Measurements from ENCODE around the gene PHF19. TPM values are rescaled to one million over a fixed set of nuclear protein-coding genes. Genes with fewer than 3 reads are reported as not detected.

Gene PHF19
- total RNA-seq, 1 donor from 2014 or later, result 86.2 TPM

DNA sequence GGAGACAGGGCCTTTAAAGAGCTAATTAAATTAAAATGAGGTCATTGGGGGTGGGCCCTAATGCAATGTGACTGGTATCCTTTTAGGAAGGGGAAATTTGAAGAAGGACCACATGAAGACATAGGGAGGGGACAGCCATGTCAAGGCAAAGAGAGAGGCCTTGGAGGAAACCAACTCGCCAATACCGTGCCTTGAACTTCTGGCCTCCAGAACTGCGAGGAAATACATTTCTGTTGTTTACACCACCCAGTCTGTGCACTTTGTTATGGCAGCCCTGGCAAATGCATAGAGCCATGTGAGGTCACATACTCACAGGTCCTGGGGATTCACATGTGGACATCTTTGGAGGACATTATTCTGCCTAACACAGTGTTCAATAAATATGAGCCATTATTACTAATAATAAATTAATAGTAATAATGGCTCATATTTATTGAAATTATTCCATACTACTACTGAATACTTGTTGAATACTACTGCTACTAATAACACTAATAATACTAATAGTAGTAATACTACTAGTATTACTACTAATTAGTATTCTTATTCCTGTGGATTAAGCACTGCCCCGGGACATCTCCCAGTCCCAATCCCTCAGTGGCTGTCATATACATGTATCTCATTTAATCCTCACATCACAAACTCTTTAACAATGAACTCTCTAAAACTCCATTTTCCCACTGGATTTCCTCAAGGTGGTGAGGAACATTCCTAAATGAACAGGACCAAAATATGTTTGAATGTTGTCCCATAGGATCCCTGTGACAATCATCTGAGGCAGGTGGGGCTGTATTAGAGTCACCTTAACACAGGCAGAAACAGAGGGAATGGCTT, 41.2 kb upstream of the PHF19 start:
- no peak overlapping the region for H3K4me3 ChIP-seq (ENCODE audit: low read depth, low read length)
- TF ChIP-seq, protein P1, sequence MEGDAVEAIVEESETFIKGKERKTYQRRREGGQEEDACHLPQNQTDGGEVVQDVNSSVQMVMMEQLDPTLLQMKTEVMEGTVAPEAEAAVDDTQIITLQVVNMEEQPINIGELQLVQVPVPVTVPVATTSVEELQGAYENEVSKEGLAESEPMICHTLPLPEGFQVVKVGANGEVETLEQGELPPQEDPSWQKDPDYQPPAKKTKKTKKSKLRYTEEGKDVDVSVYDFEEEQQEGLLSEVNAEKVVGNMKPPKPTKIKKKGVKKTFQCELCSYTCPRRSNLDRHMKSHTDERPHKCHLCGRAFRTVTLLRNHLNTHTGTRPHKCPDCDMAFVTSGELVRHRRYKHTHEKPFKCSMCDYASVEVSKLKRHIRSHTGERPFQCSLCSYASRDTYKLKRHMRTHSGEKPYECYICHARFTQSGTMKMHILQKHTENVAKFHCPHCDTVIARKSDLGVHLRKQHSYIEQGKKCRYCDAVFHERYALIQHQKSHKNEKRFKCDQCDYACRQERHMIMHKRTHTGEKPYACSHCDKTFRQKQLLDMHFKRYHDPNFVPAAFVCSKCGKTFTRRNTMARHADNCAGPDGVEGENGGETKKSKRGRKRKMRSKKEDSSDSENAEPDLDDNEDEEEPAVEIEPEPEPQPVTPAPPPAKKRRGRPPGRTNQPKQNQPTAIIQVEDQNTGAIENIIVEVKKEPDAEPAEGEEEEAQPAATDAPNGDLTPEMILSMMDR (conservative IDR thresholded peaks at IDR 0.05; ENCODE audit: low read depth, low read length), result no peak
- no peak for DNase-seq (ENCODE audit: low read depth)

DNA sequence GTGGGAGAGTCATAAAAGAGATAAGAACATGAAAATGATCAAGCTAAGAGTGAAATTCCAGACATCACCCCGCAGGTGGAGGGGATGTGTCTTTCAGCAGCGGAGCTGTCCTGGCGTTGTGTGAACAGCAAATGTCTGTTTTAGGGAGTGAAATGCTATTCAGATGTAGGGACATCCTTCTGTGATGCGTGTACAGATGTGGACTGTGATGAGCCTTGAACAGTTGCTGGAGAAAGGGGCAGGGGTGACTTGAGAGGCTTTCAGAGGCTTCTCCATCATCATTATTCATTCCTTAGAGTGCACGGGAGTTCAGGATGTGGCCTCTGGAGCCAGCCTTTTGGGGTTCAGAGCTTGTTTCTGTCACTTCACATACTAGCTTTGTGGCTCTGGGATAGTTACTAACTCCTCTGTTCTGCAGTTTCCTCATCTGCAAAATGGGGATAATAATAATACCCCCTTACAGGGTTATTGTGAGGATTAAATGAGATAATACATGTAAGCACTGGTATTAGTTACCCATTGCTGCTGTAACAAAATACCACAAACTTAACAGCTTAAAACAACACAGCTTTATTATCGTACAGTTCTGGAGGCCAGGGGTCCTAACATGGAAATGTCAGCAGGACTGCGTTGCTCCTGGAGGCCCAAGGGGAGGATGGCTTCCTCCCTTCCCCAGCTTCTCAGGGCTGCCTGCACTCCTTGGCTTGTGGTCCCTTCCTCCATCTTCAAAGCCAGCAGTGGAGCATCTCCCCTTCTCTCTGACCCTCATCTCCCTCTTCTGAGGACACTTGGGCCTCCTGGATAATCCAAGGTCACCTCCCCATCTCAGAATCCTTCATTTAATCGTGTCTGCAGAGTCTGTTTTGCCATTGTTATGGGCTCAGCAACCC, 40.2 kb upstream of the PHF19 start:
- DNase-seq (ENCODE audit: low read depth), result no peak
- H3K4me3 ChIP-seq (ENCODE audit: low read depth, low read length), result no peak overlapping the region
- TF ChIP-seq, protein P1 (conservative IDR thresholded peaks at IDR 0.05; ENCODE audit: low read depth, low read length), result no peak

DNA sequence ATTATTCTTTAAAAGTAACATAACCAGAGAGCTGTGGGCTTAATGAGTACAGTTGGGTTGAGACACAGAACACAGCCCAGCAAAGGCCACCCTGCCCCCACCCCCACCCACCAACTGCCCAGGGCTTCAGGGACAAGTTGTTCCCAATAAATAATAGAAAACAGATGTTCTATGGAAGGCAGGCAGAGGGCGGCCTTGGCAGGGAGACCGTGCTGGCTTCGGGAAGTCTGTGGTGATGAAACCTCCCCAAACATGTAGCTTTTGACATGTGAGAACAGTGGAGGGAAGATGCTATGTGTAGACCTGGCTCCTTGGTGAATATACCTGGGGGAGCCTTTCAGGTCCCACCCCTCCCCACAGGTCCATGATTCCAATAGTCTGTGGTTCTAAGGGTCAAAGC, 39.6 kb upstream of the PHF19 start:
- TF ChIP-seq, protein P1 (conservative IDR thresholded peaks at IDR 0.05; ENCODE audit: low read depth, low read length), result peak; percentile 11
- no peak for DNase-seq (ENCODE audit: low read depth)
- no peak overlapping the region for H3K4me3 ChIP-seq (ENCODE audit: low read depth, low read length)

DNA sequence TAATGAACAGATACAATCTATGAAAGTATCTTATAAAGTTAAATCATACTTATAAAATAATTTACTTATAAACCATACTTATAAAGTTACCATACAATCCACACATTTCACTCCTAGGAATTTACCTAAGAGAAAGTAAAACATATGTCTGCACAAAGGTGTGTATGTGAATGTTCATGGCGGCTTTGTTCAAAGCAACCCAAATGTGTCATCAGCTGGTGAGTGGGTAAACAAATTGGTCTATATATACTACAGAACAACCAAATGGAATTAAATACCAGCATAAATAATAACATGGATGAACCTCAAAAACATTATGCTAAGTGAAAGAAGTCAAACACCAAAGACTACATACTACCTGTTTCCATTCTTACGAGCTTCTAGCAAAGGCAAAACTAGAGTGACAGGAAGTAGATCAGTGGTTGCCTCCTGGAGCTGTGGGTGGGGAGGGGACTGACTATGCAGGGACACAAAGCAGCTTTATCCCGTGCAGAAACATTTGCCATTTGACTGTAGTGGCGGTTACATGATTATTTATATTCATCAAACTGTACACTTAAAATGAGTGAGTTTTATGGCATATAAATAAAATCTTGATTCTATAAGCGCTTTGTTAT, 39.0 kb upstream of the PHF19 start:
- TF ChIP-seq, protein P1 (conservative IDR thresholded peaks at IDR 0.05; ENCODE audit: low read depth, low read length), result no peak
- no peak overlapping the region for H3K4me3 ChIP-seq (ENCODE audit: low read depth, low read length)
- DNase-seq (ENCODE audit: low read depth), result no peak

DNA sequence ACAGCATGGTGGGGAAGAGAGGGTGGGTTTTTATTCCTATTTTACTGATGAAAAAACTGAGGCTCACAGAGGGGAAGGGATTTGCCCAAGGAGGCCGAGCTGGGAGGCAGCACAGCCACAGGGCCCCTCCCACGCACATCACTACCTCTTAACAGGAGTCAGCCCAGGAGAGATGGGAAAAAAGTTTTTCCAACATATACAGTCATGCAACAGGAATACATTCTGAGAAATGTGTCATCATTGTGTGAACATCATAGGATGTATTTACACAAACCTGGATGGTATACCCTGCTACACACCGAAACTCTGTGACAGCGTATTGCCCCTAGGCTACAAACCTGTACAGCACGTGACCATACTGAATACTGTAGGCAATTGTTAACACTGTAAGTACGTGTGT, 38.0 kb upstream of the PHF19 start:
- H3K4me3 ChIP-seq (ENCODE audit: low read depth, low read length), result no peak overlapping the region
- no peak for DNase-seq (ENCODE audit: low read depth)
- TF ChIP-seq, protein P1 (conservative IDR thresholded peaks at IDR 0.05; ENCODE audit: low read depth, low read length), result no peak

DNA sequence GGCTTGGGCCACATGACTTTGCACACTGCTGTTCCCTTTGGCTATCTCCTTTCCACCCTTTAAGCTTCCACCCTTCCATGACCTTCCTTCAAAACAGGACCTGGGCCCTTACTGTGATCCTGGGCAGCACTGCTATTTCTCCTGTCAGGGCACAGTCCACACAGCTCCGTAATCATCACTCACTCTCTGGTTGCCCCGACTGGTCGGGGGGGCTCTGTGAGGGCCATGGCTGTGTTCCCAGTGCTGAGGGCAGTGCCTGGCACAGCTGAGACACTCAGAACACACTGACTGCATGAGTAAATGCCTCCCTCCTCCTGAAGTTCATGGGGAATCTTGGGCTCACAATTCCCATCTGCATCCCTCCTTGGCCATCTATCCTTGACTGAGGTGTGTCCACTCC, 37.4 kb upstream of the PHF19 start:
- DNase-seq (ENCODE audit: low read depth), result no peak
- no peak overlapping the region for H3K4me3 ChIP-seq (ENCODE audit: low read depth, low read length)
- TF ChIP-seq, protein P1 (conservative IDR thresholded peaks at IDR 0.05; ENCODE audit: low read depth, low read length), result no peak

Measured in epithelial cell of proximal tubule (primary cell).